IMR-90 (cell line): ENCODE measurements around the gene THOP1. TPM values are rescaled to one million over a fixed set of nuclear protein-coding genes. Genes with fewer than 3 reads are reported as not detected.

Experiments used
- ATAC-seq: fragments of 200-7000 bp; cut with Tn5 transposase; 2 replicates; pipeline ENCODE4 v1.9.1; 2020; ENCODE audit warnings: low read depth, mild to moderate bottlenecking, moderate library complexity
- BruUV-seq: library from RNA; stranded (reverse); fragments of 400-500 nt; replicated peaks from 2 replicates; lab custom pipeline; 2021; lab: Mats Ljungman, UMichigan
- CTCF ChIA-PET: fragments of 300-600 bp; formaldehyde crosslinking; extraction: SDS; loops from one replicate; lab custom pipeline; 2021; ENCODE audit warnings: antibody characterized with exemption; lab: Yijun Ruan, JAX
- POLR2A ChIA-PET: fragments of 300-600 bp; sonication (Branson Sonifier 250); formaldehyde crosslinking; loops from one replicate; lab custom pipeline; 2022; ENCODE audit warnings: antibody characterized with exemption; ENCODE audit not compliant: unreplicated experiment; lab: Charles Lee
- DNase-seq: peaks from one replicate; pipeline ENCODE4 v3.0.0; 2013
- H2AFZ ChIP-seq: replicated peaks from 2 replicates; pipeline ENCODE3; 2013; ENCODE audit warnings: low read length, mild to moderate bottlenecking; ENCODE audit not compliant: poor library complexity
- H2AK5ac ChIP-seq: 2 replicates; pipeline ENCODE4 v1.6.1; 2013; ENCODE audit warnings: low read depth, low read length, inconsistent platforms
- H2AK9ac ChIP-seq: replicated peaks from 2 replicates; pipeline ENCODE3; 2013; ENCODE audit warnings: mild to moderate bottlenecking, low read depth, low read length, moderate library complexity; ENCODE audit not compliant: poor library complexity
- H2BK120ac ChIP-seq: 2 replicates; pipeline ENCODE4 v1.6.1; 2013; ENCODE audit warnings: low read depth, low read length, inconsistent platforms
- H2BK15ac ChIP-seq: 3 replicates; pipeline ENCODE4 v1.6.1; 2013; ENCODE audit warnings: low read depth, low read length, inconsistent platforms
- H2BK20ac ChIP-seq: 2 replicates; pipeline ENCODE4 v1.6.1; 2013; ENCODE audit warnings: low read depth, mild to moderate bottlenecking, inconsistent platforms, low read length, moderate library complexity
- H2BK5ac ChIP-seq: 2 replicates; pipeline ENCODE4 v1.6.1; 2013; ENCODE audit warnings: mild to moderate bottlenecking, low read depth, low read length, inconsistent platforms; ENCODE audit not compliant: poor library complexity, severe bottlenecking
- H3K14ac ChIP-seq: replicated peaks from 2 replicates; pipeline ENCODE4 v1.6.1; 2013; ENCODE audit warnings: low read depth, low read length, inconsistent platforms
- H3K18ac ChIP-seq: 2 replicates; pipeline ENCODE4 v1.6.1; 2013; ENCODE audit warnings: low read depth, low read length, control low read depth
- H3K23ac ChIP-seq: 2 replicates; pipeline ENCODE4 v1.6.1; 2013; ENCODE audit warnings: low read depth, low read length, inconsistent platforms
- H3K27ac ChIP-seq: 2 replicates; pipeline ENCODE4 v1.5.1; 2013; ENCODE audit warnings: mild to moderate bottlenecking, control low read depth, low read length; ENCODE audit not compliant: insufficient read depth
- H3K27me3 ChIP-seq: 2 replicates; pipeline ENCODE4 v1.6.1; 2013; ENCODE audit warnings: low read length; ENCODE audit not compliant: control insufficient read depth, insufficient read depth
- H3K36me3 ChIP-seq: 2 replicates; pipeline ENCODE4 v1.6.1; 2013; ENCODE audit warnings: low read length, mixed read lengths; ENCODE audit not compliant: control insufficient read depth, insufficient read depth
- H3K4ac ChIP-seq: 2 replicates; pipeline ENCODE4 v1.6.1; 2013; ENCODE audit warnings: low read depth, low read length, inconsistent platforms
- H3K4me1 ChIP-seq: 2 replicates; pipeline ENCODE4 v1.6.1; 2013; ENCODE audit warnings: low read length, mixed read lengths; ENCODE audit not compliant: control insufficient read depth, insufficient read depth
- H3K4me2 ChIP-seq: 2 replicates; pipeline ENCODE4 v1.6.1; 2013; ENCODE audit warnings: low read depth, mild to moderate bottlenecking, control low read depth, low read length, moderate library complexity
- H3K4me3 ChIP-seq: 2 replicates; pipeline ENCODE4 v1.5.1; 2013; ENCODE audit warnings: low read depth, mild to moderate bottlenecking, control low read depth, low read length, moderate library complexity; ENCODE audit not compliant: insufficient read depth
- H3K56ac ChIP-seq: 2 replicates; pipeline ENCODE4 v1.6.1; 2013; ENCODE audit warnings: low read length, inconsistent platforms; ENCODE audit not compliant: insufficient read depth; ENCODE audit errors: extremely low read depth
- H3K79me1 ChIP-seq, 2 experiments: 2 replicates each; pipeline ENCODE4 v1.6.1; 2013; ENCODE audit warnings: low read length in 2 of 2, inconsistent platforms in 1 of 2, low read depth in 1 of 2
- H3K9ac ChIP-seq: 2 replicates; pipeline ENCODE4 v1.6.1; 2013; ENCODE audit warnings: low read depth, low read length, control low read depth
- H3K9me1 ChIP-seq: 2 replicates; pipeline ENCODE4 v1.6.1; 2013; ENCODE audit warnings: low read length, inconsistent platforms; ENCODE audit not compliant: insufficient read depth
- H3K9me3 ChIP-seq: 2 replicates; pipeline ENCODE4 v1.6.1; 2013; ENCODE audit warnings: low read length; ENCODE audit not compliant: control insufficient read depth, insufficient read depth
- H4K20me1 ChIP-seq: 2 replicates; pipeline ENCODE4 v1.6.1; 2013; ENCODE audit warnings: low read length, inconsistent platforms; ENCODE audit not compliant: insufficient read depth
- H4K5ac ChIP-seq: 2 replicates; pipeline ENCODE4 v1.6.1; 2013; ENCODE audit warnings: mild to moderate bottlenecking, low read depth, low read length, control low read depth
- H4K8ac ChIP-seq, 2 experiments: 2 replicates each; pipeline ENCODE4 v1.6.1; 2013; ENCODE audit warnings: low read depth in 2 of 2, low read length in 2 of 2, control low read depth in 1 of 2, inconsistent platforms in 1 of 2
- H4K91ac ChIP-seq: 2 replicates; pipeline ENCODE4 v1.6.1; 2013; ENCODE audit warnings: low read depth, low read length, inconsistent platforms; ENCODE audit not compliant: insufficient read depth
- CEBPB ChIP-seq: IDR thresholded peaks from 2 replicates; pipeline ENCODE4 v1.6.1; 2012; ENCODE audit warnings: low read depth, low read length, improper control_type of control experiment
- CHD1 ChIP-seq: IDR thresholded peaks from 2 replicates; pipeline ENCODE4 v1.6.1; 2012; ENCODE audit warnings: low read depth, low read length, improper control_type of control experiment
- FOS ChIP-seq: fragments of 150-350 bp; IDR thresholded peaks from 2 replicates; pipeline ENCODE4 v1.6.1; 2016; ENCODE audit warnings: low read depth, low read length
- MXI1 ChIP-seq: IDR thresholded peaks from 2 replicates; pipeline ENCODE4 v1.6.1; 2012; ENCODE audit warnings: low read depth, mild to moderate bottlenecking, low read length, moderate library complexity, borderline replicate concordance
- RAD21 ChIP-seq: IDR thresholded peaks from 2 replicates; pipeline ENCODE4 v1.6.1; 2012; ENCODE audit warnings: low read length, improper control_type of control experiment
- WGBS, 2 experiments: methylation state at CpG; one replicate each; pipeline versions ENCODE4 v1.1.5 to v1.1.7; 2013; ENCODE audit warnings: missing lambda C conversion rate in 2 of 2; ENCODE audit not compliant: insufficient read length in 1 of 2; ENCODE audit errors: extremely low coverage in 2 of 2; 5-methylcytosine and 5-hydroxymethylcytosine counted together
- dilution Hi-C: fragments of 300-500 bp; cut with HindIII; formaldehyde crosslinking; loops from one replicate; pipeline ENCODE4 v1.14.3; 2018; ENCODE audit warnings: low sequenced_read_pairs; ENCODE audit not compliant: unreplicated experiment
- in situ Hi-C: fragments of 300-500 bp; cut with MboI; formaldehyde crosslinking; loops from 3 replicates; pipeline ENCODE4 v1.14.3; 2019; ENCODE audit warnings: low sequenced_read_pairs, inconsistent platforms, mixed read lengths
- intact Hi-C: fragments of 100-400 bp; cut with micrococcal nuclease; formaldehyde crosslinking; loops from 2 replicates; pipeline ENCODE4 v1.10.0; 2022
- polyA plus RNA-seq, 3 experiments: library from polyadenylated mRNA; depleted of rRNA; stranded (reverse); fragments of >200 nt; gene quantifications; 2 replicates each; pipeline ENCODE4 v1.2.3, GENCODE V29; 2012; ENCODE audit warnings: low replicate concordance in 1 of 3
- total RNA-seq: library from RNA; depleted of rRNA; stranded (reverse); fragments of >200 nt; gene quantifications from 2 replicates; pipeline ENCODE4 v1.2.3, GENCODE V29; 2012

The THOP1 gene
- total and polyA plus RNA-seq, 2 of the 4 experiments (the other 2 are of a cell fraction): 57.5 to 91.9 TPM

DNA sequence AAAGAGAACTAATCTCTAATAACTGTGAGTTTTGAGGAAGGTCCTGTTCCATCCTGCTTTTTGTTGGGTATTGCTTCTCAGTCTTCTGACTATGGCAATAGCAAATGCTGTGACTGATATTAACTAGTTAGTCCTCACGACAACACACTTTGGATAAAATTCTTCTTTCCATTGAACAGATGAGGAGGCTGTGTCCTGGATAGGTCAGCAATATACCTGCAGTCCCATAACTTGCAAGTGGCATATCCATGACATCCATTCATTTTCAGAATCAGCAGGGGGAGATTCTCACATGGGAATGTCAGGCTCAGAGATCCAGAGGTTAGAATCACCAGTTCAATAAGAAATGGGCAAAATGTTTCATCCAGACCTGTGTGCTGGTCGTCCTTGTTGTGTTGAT, 41.7 kb downstream of the THOP1 start:
- in situ Hi-C loops (no loop called here), dilution Hi-C loops (no loop called here), intact Hi-C loops (no loop called here)
- Histone ChIP-seq H4K20me1 (no peaks in the 10 kb centered on the region), H3K23ac (no peak overlapping the region), H3K4me1 (no peaks in the 10 kb centered on the region), H3K36me3 (peaks cover 21% of the 10 kb centered on the region; the same call in 1 of the 2 replicates), H2BK120ac (no peak overlapping the region), H2BK15ac (no peak overlapping the region), H3K27me3 (no peaks in the 10 kb centered on the region), H2AFZ (no peak overlapping the region), H2BK5ac (no peak overlapping the region), H3K9me1 (no peaks in the 10 kb centered on the region), H3K56ac (no peak overlapping the region), H3K4me2 (no peak overlapping the region), H2AK9ac (no peak overlapping the region), H3K79me1 (no peaks in the 10 kb centered on the region), H3K14ac (no peak overlapping the region), H4K5ac (no peak overlapping the region), H2BK20ac (no peak overlapping the region), H2AK5ac (no peak overlapping the region), H3K4me3 (no peak overlapping the region), H3K9me3 (peaks cover 37% of the 10 kb centered on the region), H3K9ac (no peak overlapping the region), H3K18ac (no peak overlapping the region), H3K27ac (no peak overlapping the region), H4K91ac (no peak overlapping the region), H4K8ac (no peak overlapping the region), H3K4ac (no peak overlapping the region)
- ChIA-PET CTCF (no interaction called here), POLR2A (no interaction called here)
- WGBS, 2 experiments: 60% methylated on average over 1 of the region's 2 CpGs; no CpG with 5 or more reads in 1 of the 2 experiments
- ATAC-seq (no peak), DNase-seq (no peak)
- no TSS peak for BruUV-seq
- no peak for TF ChIP-seq FOS
- TF ChIP-seq CHD1: no peak
- no peak for TF ChIP-seq RAD21
- TF ChIP-seq CEBPB: no peak
- TF ChIP-seq MXI1: no peak
